IMR-90 (cell line): ENCODE measurements around the gene PLEKHD1. TPM values are rescaled to one million over a fixed set of nuclear protein-coding genes. Genes with fewer than 3 reads are reported as not detected.

Experiments
- ATAC-seq: fragments of 200-7000 bp; cut with Tn5 transposase; 2 replicates; pipeline ENCODE4 v1.9.1; 2020; ENCODE audit warnings: low read depth, mild to moderate bottlenecking, moderate library complexity
- BruUV-seq: library from RNA; stranded (reverse); fragments of 400-500 nt; replicated peaks from 2 replicates; lab custom pipeline; 2021; lab: Mats Ljungman, UMichigan
- CTCF ChIA-PET: fragments of 300-600 bp; formaldehyde crosslinking; extraction: SDS; loops from one replicate; lab custom pipeline; 2021; ENCODE audit warnings: antibody characterized with exemption; lab: Yijun Ruan, JAX
- POLR2A ChIA-PET: fragments of 300-600 bp; sonication (Branson Sonifier 250); formaldehyde crosslinking; loops from one replicate; lab custom pipeline; 2022; ENCODE audit warnings: antibody characterized with exemption; ENCODE audit not compliant: unreplicated experiment; lab: Charles Lee
- DNase-seq: peaks from one replicate; pipeline ENCODE4 v3.0.0; 2013
- H2AFZ ChIP-seq: replicated peaks from 2 replicates; pipeline ENCODE3; 2013; ENCODE audit warnings: low read length, mild to moderate bottlenecking; ENCODE audit not compliant: poor library complexity
- H2AK5ac ChIP-seq: 2 replicates; pipeline ENCODE4 v1.6.1; 2013; ENCODE audit warnings: low read depth, low read length, inconsistent platforms
- H2AK9ac ChIP-seq: replicated peaks from 2 replicates; pipeline ENCODE3; 2013; ENCODE audit warnings: mild to moderate bottlenecking, low read depth, low read length, moderate library complexity; ENCODE audit not compliant: poor library complexity
- H2BK120ac ChIP-seq: 2 replicates; pipeline ENCODE4 v1.6.1; 2013; ENCODE audit warnings: low read depth, low read length, inconsistent platforms
- H2BK15ac ChIP-seq: 3 replicates; pipeline ENCODE4 v1.6.1; 2013; ENCODE audit warnings: low read depth, low read length, inconsistent platforms
- H2BK20ac ChIP-seq: 2 replicates; pipeline ENCODE4 v1.6.1; 2013; ENCODE audit warnings: low read depth, mild to moderate bottlenecking, inconsistent platforms, low read length, moderate library complexity
- H2BK5ac ChIP-seq: 2 replicates; pipeline ENCODE4 v1.6.1; 2013; ENCODE audit warnings: mild to moderate bottlenecking, low read depth, low read length, inconsistent platforms; ENCODE audit not compliant: poor library complexity, severe bottlenecking
- H3K14ac ChIP-seq: replicated peaks from 2 replicates; pipeline ENCODE4 v1.6.1; 2013; ENCODE audit warnings: low read depth, low read length, inconsistent platforms
- H3K18ac ChIP-seq: 2 replicates; pipeline ENCODE4 v1.6.1; 2013; ENCODE audit warnings: low read depth, low read length, control low read depth
- H3K23ac ChIP-seq: 2 replicates; pipeline ENCODE4 v1.6.1; 2013; ENCODE audit warnings: low read depth, low read length, inconsistent platforms
- H3K27ac ChIP-seq: 2 replicates; pipeline ENCODE4 v1.5.1; 2013; ENCODE audit warnings: mild to moderate bottlenecking, control low read depth, low read length; ENCODE audit not compliant: insufficient read depth
- H3K27me3 ChIP-seq: 2 replicates; pipeline ENCODE4 v1.6.1; 2013; ENCODE audit warnings: low read length; ENCODE audit not compliant: control insufficient read depth, insufficient read depth
- H3K36me3 ChIP-seq: 2 replicates; pipeline ENCODE4 v1.6.1; 2013; ENCODE audit warnings: low read length, mixed read lengths; ENCODE audit not compliant: control insufficient read depth, insufficient read depth
- H3K4ac ChIP-seq: 2 replicates; pipeline ENCODE4 v1.6.1; 2013; ENCODE audit warnings: low read depth, low read length, inconsistent platforms
- H3K4me1 ChIP-seq: 2 replicates; pipeline ENCODE4 v1.6.1; 2013; ENCODE audit warnings: low read length, mixed read lengths; ENCODE audit not compliant: control insufficient read depth, insufficient read depth
- H3K4me2 ChIP-seq: 2 replicates; pipeline ENCODE4 v1.6.1; 2013; ENCODE audit warnings: low read depth, mild to moderate bottlenecking, control low read depth, low read length, moderate library complexity
- H3K4me3 ChIP-seq: 2 replicates; pipeline ENCODE4 v1.5.1; 2013; ENCODE audit warnings: low read depth, mild to moderate bottlenecking, control low read depth, low read length, moderate library complexity; ENCODE audit not compliant: insufficient read depth
- H3K56ac ChIP-seq: 2 replicates; pipeline ENCODE4 v1.6.1; 2013; ENCODE audit warnings: low read length, inconsistent platforms; ENCODE audit not compliant: insufficient read depth; ENCODE audit errors: extremely low read depth
- H3K79me1 ChIP-seq, 2 experiments: 2 replicates each; pipeline ENCODE4 v1.6.1; 2013; ENCODE audit warnings: low read length in 2 of 2, inconsistent platforms in 1 of 2, low read depth in 1 of 2
- H3K9ac ChIP-seq: 2 replicates; pipeline ENCODE4 v1.6.1; 2013; ENCODE audit warnings: low read depth, low read length, control low read depth
- H3K9me1 ChIP-seq: 2 replicates; pipeline ENCODE4 v1.6.1; 2013; ENCODE audit warnings: low read length, inconsistent platforms; ENCODE audit not compliant: insufficient read depth
- H3K9me3 ChIP-seq: 2 replicates; pipeline ENCODE4 v1.6.1; 2013; ENCODE audit warnings: low read length; ENCODE audit not compliant: control insufficient read depth, insufficient read depth
- H4K20me1 ChIP-seq: 2 replicates; pipeline ENCODE4 v1.6.1; 2013; ENCODE audit warnings: low read length, inconsistent platforms; ENCODE audit not compliant: insufficient read depth
- H4K5ac ChIP-seq: 2 replicates; pipeline ENCODE4 v1.6.1; 2013; ENCODE audit warnings: mild to moderate bottlenecking, low read depth, low read length, control low read depth
- H4K8ac ChIP-seq, 2 experiments: 2 replicates each; pipeline ENCODE4 v1.6.1; 2013; ENCODE audit warnings: low read depth in 2 of 2, low read length in 2 of 2, control low read depth in 1 of 2, inconsistent platforms in 1 of 2
- H4K91ac ChIP-seq: 2 replicates; pipeline ENCODE4 v1.6.1; 2013; ENCODE audit warnings: low read depth, low read length, inconsistent platforms; ENCODE audit not compliant: insufficient read depth
- CEBPB ChIP-seq: IDR thresholded peaks from 2 replicates; pipeline ENCODE4 v1.6.1; 2012; ENCODE audit warnings: low read depth, low read length, improper control_type of control experiment
- CHD1 ChIP-seq: IDR thresholded peaks from 2 replicates; pipeline ENCODE4 v1.6.1; 2012; ENCODE audit warnings: low read depth, low read length, improper control_type of control experiment
- FOS ChIP-seq: fragments of 150-350 bp; IDR thresholded peaks from 2 replicates; pipeline ENCODE4 v1.6.1; 2016; ENCODE audit warnings: low read depth, low read length
- MAFK ChIP-seq: IDR thresholded peaks from 2 replicates; pipeline ENCODE4 v1.6.1; 2012; ENCODE audit warnings: low read depth, low read length, improper control_type of control experiment
- NFE2L2 ChIP-seq: fragments of 150-350 bp; IDR thresholded peaks from 2 replicates; pipeline ENCODE4 v1.6.1; 2016; ENCODE audit warnings: low read depth, mild to moderate bottlenecking, low read length
- POLR2A ChIP-seq: IDR thresholded peaks from 2 replicates; pipeline ENCODE4 v1.6.1; 2012; ENCODE audit warnings: mild to moderate bottlenecking, low read depth, low read length
- RCOR1 ChIP-seq: IDR thresholded peaks from 2 replicates; pipeline ENCODE4 v1.6.1; 2012; ENCODE audit warnings: mild to moderate bottlenecking, low read length, improper control_type of control experiment; ENCODE audit not compliant: insufficient replicate concordance
- WGBS, 2 experiments: methylation state at CpG; one replicate each; pipeline versions ENCODE4 v1.1.5 to v1.1.7; 2013; ENCODE audit warnings: missing lambda C conversion rate in 2 of 2; ENCODE audit not compliant: insufficient read length in 1 of 2; ENCODE audit errors: extremely low coverage in 2 of 2; 5-methylcytosine and 5-hydroxymethylcytosine counted together
- dilution Hi-C: fragments of 300-500 bp; cut with HindIII; formaldehyde crosslinking; loops from one replicate; pipeline ENCODE4 v1.14.3; 2018; ENCODE audit warnings: low sequenced_read_pairs; ENCODE audit not compliant: unreplicated experiment
- in situ Hi-C: fragments of 300-500 bp; cut with MboI; formaldehyde crosslinking; loops from 3 replicates; pipeline ENCODE4 v1.14.3; 2019; ENCODE audit warnings: low sequenced_read_pairs, inconsistent platforms, mixed read lengths
- intact Hi-C: fragments of 100-400 bp; cut with micrococcal nuclease; formaldehyde crosslinking; loops from 2 replicates; pipeline ENCODE4 v1.10.0; 2022
- polyA plus RNA-seq, 3 experiments: library from polyadenylated mRNA; depleted of rRNA; stranded (reverse); fragments of >200 nt; gene quantifications; 2 replicates each; pipeline ENCODE4 v1.2.3, GENCODE V29; 2012; ENCODE audit warnings: low replicate concordance in 1 of 3
- total RNA-seq: library from RNA; depleted of rRNA; stranded (reverse); fragments of >200 nt; gene quantifications from 2 replicates; pipeline ENCODE4 v1.2.3, GENCODE V29; 2012
- TF ChIP-seq, protein P1 (sequence below): fragments of 150-350 bp; IDR thresholded peaks from 2 replicates; pipeline ENCODE4 v1.6.1; 2017; ENCODE audit warnings: mild to moderate bottlenecking, antibody characterized with exemption, low read length, low read depth
- TF ChIP-seq, protein P2 (sequence below): fragments of 150-350 bp; IDR thresholded peaks from 2 replicates; pipeline ENCODE4 v1.6.1; 2016; ENCODE audit warnings: low read depth, mild to moderate bottlenecking, low read length, moderate library complexity, borderline replicate concordance
- TF ChIP-seq, protein P3 (sequence below): conservative IDR thresholded peaks from 2 replicates; pipeline ENCODE4 v1.5.1; 2012; ENCODE audit warnings: mild to moderate bottlenecking, low read depth, low read length, improper control_type of control experiment

PLEKHD1 gene
- total and polyA plus RNA-seq, 2 of the 4 experiments (the other 2 are of a cell fraction): under 0.01 TPM; not detected in 1

DNA sequence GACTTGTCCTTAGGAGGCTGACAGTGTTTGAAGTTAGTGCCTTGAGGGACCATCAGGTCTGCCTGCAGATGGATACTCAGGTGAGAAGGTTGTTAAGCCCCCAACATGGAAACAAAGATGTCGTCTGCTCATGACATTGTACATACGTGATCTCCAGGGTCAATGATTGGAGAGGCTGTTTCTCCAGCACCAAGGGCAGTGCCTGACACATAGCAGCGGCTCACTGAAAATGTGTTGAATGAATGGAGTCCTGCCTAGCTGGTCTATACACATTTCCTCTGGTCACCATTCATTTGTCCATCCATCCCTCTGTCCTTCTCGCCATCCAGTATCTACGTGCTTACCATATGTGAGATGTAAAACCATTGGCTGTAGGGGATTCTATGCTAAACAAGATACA lies 83.0 kb downstream of the PLEKHD1 start:
- no peak overlapping the region for H2AK5ac ChIP-seq
- no TSS peak for BruUV-seq
- H3K36me3 ChIP-seq: no peaks in the 10 kb centered on the region
- no peak overlapping the region for H2BK15ac ChIP-seq
- in situ Hi-C loops (no loop called here), intact Hi-C loops (no loop called here), dilution Hi-C loops (no loop called here)
- WGBS, 2 experiments: 56% methylated on average over 2 of the region's 5 CpGs; no CpG with 5 or more reads in 1 of the 2 experiments
- no peak overlapping the region for H3K4me2 ChIP-seq
- no peak overlapping the region for H3K4me3 ChIP-seq
- ChIA-PET POLR2A (no interaction called here), CTCF (no interaction called here)
- H3K4ac ChIP-seq: no peak overlapping the region
- H3K9me3 ChIP-seq: peaks cover 2% of the 10 kb centered on the region; the same call in 1 of the 2 replicates
- no peak overlapping the region for H3K18ac ChIP-seq
- H4K8ac ChIP-seq: no peak overlapping the region
- no peak overlapping the region for H4K91ac ChIP-seq
- peaks cover 82% of the 10 kb centered on the region for H3K27me3 ChIP-seq
- H3K27ac ChIP-seq: no peak overlapping the region
- H4K5ac ChIP-seq: no peak overlapping the region
- no peak overlapping the region for H2AK9ac ChIP-seq
- ATAC-seq (no peak), DNase-seq (no peak)
- TF ChIP-seq, protein P1, sequence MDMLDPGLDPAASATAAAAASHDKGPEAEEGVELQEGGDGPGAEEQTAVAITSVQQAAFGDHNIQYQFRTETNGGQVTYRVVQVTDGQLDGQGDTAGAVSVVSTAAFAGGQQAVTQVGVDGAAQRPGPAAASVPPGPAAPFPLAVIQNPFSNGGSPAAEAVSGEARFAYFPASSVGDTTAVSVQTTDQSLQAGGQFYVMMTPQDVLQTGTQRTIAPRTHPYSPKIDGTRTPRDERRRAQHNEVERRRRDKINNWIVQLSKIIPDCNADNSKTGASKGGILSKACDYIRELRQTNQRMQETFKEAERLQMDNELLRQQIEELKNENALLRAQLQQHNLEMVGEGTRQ: no peak
- no peak for TF ChIP-seq POLR2A
- TF ChIP-seq FOS: no peak
- TF ChIP-seq, protein P2, sequence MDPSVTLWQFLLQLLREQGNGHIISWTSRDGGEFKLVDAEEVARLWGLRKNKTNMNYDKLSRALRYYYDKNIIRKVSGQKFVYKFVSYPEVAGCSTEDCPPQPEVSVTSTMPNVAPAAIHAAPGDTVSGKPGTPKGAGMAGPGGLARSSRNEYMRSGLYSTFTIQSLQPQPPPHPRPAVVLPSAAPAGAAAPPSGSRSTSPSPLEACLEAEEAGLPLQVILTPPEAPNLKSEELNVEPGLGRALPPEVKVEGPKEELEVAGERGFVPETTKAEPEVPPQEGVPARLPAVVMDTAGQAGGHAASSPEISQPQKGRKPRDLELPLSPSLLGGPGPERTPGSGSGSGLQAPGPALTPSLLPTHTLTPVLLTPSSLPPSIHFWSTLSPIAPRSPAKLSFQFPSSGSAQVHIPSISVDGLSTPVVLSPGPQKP: no peak
- TF ChIP-seq, protein P3, sequence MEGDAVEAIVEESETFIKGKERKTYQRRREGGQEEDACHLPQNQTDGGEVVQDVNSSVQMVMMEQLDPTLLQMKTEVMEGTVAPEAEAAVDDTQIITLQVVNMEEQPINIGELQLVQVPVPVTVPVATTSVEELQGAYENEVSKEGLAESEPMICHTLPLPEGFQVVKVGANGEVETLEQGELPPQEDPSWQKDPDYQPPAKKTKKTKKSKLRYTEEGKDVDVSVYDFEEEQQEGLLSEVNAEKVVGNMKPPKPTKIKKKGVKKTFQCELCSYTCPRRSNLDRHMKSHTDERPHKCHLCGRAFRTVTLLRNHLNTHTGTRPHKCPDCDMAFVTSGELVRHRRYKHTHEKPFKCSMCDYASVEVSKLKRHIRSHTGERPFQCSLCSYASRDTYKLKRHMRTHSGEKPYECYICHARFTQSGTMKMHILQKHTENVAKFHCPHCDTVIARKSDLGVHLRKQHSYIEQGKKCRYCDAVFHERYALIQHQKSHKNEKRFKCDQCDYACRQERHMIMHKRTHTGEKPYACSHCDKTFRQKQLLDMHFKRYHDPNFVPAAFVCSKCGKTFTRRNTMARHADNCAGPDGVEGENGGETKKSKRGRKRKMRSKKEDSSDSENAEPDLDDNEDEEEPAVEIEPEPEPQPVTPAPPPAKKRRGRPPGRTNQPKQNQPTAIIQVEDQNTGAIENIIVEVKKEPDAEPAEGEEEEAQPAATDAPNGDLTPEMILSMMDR: no peak
- TF ChIP-seq CEBPB: no peak
- no peak for TF ChIP-seq RCOR1
- no peak for TF ChIP-seq NFE2L2
- TF ChIP-seq CHD1: no peak
- TF ChIP-seq MAFK: no peak
- H2BK120ac ChIP-seq: no peak overlapping the region
- no peak overlapping the region for H2BK20ac ChIP-seq
- no peaks in the 10 kb centered on the region for H4K20me1 ChIP-seq
- H2BK5ac ChIP-seq: no peak overlapping the region
- no peak overlapping the region for H2AFZ ChIP-seq
- no peaks in the 10 kb centered on the region for H3K79me1 ChIP-seq
- no peak overlapping the region for H3K9ac ChIP-seq
- no peaks in the 10 kb centered on the region for H3K9me1 ChIP-seq
- no peak overlapping the region for H3K56ac ChIP-seq
- no peak overlapping the region for H3K14ac ChIP-seq
- H3K4me1 ChIP-seq: peaks cover 3% of the 10 kb centered on the region; the same call in 1 of the 2 replicates
- no peak overlapping the region for H3K23ac ChIP-seq
